Measurements from ENCODE around the gene SORCS2.

GRCh38 chr4:7522452-7523220, 330.3 kb downstream of the SORCS2 start:
- no peak for TF ChIP-seq CTCF (IDR thresholded peaks at IDR 0.05; ENCODE audit: low read depth, low read length)
- TF ChIP-seq EZH2phosphoT487 (IDR thresholded peaks at IDR 0.05; ENCODE audit: low read depth) = no peak
